Hematopoietic multipotent progenitor cell treated with erythropoietin and hydrocortisone succinate and interleukin-3 and kit ligand, for 4 days (in vitro differentiated cells): ENCODE results near the gene TMEM132C.
"Not testable (repeated sequence)": the region's sequence is repeated elsewhere in the genome, so short reads cannot be mapped to it uniquely, and the experiment has no call there.

Source experiments
- DNase-seq: peaks from one replicate; pipeline ENCODE4 v3.0.0-alpha.2; 2015

The TMEM132C gene

DNA sequence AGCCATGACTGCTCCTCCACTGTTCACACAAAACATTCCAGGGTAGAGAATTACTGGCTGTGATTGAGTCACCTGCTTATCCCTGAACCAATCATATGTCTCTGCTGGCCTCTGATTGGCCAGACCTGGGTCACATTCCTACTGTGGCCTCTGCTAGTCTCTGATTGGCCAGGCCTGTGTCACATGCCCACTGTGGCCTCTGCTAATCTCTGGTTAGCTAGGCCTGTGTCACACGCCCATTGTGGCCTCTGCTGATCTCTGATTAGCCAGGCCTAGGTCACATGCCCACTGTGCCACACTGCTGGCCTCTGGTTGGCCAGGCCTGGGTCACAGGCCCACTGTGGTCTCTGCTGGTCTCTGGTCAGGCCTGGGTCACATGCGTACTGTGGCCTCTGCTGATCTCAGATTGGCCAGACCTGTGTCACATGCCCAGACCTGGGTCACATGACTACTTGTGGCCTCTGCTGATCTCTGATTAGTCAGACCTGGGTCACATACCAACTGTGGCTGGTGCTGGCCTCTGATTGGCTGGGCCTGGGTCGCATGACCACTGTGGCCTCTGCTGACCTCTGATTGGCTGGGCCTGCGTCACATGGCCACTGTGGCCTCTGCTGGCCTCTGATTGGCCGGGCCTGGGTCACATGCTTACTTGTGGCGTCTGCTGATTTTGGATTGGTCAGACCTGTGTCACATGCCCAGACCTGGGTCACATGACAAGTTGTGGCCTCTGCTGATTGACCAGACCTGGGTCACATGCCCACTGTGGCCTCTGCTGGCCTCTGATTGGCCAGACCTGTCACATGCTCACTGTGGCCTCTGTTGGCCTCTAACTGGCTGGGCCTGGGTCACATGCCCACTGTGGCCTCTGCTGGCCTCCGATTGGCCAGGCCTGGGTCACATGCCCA is 305.2 kb downstream of the TMEM132C start:
- no peak for DNase-seq

DNA sequence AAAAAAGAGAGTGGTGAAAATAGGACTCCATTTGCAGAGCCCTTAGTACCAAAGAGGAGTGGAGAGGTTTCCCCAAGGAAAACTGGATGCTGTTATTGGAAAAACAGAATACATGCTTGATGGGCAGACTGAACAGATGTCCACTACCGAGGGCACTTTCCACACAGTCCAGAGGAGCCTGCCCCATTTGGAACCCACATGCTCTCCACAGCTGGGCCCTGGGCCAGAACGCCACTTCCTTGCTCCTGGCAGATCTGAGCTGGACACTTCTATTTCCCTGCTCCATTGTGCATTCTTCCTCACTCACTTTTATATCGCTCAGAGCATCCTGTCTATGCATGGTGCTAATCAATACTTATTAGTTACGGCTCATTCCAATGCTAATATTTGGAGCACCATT is 306.9 kb downstream of the TMEM132C start:
- DNase-seq: no peak

DNA sequence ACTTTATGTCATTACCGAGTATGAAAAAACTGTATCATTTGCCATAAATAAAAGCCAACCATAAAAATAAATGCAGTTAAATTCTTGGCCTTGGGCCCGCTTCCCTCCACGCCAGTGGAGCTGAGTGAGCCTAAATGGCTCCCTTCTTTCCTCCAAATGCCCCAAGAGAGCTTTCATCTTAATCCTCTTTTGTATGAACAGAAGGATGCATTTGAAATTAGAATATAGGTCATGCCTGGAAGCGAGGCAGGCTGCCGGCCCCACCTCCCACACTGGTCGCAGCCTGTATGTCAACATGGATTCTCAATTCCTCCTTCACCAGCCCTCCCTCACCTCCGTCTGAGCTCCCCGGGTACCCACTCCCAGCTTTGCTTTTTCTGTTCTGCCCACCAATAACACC is 311.1 kb downstream of the TMEM132C start:
- no peak for DNase-seq

DNA sequence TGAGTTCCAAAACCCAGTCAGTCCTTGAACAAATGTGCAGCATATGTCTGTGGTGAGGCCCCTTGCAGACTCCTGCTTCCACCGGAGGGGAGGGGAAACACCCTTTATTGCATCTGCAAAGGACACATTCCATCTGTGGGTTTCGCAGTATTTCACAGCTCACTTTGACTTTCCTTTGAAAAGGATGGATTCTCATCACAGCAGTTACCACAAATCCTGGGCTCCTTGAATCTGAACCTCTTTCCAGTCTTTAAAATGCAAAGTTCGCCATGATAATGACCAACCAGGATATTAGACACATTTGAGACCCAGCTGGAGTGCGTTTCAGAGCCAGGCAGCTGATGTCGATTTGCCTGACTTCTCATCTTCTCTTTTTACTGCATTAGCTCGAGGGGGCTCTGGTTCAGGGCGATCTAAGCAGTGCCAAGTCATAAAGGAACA is 314.4 kb downstream of the TMEM132C start:
- DNase-seq: no peak

DNA sequence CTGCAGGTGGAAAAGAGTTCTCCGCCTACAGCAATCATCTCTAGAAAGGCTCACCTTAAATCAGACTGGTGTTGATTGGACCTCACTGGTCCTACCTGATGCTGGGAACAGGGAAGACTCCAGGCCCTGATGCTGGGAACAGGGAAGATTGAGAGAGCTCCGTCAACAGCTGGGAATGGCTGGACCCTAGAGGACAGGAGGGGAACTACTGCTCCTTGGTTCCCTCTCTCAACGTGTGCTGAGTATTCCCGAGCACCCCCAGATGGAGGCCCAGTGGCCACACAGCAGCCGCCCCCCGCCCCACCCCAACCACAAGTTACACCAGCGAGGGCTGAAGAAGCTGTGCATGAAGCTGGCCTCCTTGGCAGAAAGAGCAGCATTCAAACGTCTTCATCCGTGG is 316.5 kb downstream of the TMEM132C start:
- no peak for DNase-seq

DNA sequence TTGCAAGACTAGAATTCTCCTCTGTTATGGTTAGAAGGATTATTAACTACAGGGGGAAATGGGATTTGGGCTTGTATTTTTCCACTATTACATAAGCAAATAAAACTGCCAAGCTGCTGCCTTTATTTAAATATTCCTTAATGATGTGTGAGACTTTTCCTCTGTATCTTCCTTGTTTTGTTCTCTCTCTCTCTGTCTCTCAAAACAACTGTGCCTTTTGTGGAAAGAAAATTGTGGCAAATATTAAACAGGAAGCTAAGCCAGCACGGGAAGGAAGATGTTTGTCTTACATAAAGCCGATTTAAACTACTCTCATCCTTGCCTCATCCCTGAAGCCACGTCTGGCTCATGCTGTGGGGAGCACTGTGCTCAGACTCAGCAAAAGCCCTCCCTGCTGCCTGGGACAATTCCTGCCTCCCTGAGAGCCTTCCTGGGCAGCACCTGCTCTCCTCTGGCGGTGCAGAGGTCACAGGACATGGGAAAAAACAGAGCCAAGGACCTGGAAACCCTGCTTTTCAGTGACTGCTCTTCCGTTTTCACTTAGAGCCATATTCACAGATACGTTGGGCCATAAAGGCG is 319.6 kb downstream of the TMEM132C start:
- no peak for DNase-seq

DNA sequence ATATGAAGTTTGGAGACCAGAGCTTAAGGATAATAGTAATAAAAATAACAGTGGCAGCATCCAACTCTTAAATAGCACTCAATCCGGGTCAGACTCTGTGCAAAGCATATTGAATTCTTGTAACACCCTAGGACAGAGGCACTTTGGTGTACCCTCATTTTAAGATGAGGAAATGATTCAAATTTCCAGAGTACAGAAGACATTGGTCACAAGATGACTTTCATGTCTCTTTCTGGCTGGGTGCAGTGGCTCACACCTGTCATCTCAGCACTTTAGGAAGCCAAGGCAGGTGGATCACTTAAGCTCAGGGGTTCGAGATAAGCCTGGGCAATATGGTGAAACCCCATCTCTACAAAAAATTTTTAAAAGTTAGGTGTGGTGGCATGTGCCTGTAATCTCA is 320.9 kb downstream of the TMEM132C start:
- no peak for DNase-seq

DNA sequence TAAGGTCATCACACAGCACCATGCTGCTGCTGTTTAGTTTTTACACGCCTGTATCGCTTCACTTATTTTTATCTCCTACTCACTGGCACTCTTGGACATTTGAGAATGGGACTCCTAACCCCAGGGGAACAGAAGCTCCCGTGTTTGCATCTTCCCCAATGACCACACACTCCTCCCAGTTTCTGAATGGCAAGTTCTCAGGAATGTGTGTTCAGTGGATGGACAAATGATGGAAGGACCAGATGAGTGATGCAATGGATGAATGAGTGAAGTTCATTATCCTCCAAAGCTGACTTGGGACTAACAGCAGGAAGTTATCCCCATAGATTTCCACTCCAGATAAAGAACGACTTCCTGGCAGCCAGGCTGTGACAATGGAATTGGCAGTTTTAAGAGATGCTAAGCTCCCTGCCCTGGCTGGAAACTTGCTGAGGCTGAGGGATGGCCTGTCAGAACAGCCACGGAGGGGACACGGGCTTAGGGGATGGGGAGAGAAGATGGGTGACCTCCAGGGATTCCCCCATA is 325.3 kb downstream of the TMEM132C start:
- DNase-seq: no peak

DNA sequence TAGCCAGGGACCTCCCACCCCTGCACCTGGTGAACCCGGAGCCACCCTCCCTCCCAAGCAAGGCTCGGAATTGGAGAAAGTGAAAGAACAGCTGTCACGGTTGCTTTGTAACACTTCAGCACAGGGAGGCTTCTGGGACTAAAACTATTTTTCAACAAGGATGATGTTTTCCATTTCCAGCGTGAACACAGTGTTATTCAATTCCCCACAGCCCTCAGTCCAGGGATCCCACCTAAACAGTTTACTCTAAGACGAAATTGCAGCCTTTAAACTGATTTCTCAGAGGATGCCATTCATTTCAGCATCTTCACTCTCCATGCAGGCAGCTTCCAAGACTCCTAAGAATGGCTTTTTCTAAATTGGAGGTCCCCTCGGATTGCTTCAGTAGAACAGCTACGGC is 327.6 kb downstream of the TMEM132C start:
- no peak for DNase-seq

DNA sequence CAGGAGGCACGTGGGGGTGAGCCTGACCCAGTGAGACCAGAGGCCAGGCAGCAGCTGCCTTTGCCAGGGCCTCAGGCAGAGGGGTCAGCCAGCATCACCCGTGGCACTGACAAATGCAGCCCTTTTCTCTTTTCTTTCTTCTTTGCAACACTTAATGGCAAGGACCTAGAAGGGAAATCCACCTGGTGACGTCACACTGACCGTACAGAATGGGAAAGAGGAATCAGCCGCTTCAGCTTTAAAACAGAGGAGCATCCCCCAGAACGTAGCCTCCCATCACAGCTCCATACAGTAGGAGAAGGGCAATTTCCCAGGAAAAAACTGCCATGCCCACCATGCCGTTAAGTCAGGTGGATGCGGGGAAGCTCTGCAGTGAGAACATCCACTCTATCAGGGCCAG is 328.6 kb downstream of the TMEM132C start:
- no peak for DNase-seq

DNA sequence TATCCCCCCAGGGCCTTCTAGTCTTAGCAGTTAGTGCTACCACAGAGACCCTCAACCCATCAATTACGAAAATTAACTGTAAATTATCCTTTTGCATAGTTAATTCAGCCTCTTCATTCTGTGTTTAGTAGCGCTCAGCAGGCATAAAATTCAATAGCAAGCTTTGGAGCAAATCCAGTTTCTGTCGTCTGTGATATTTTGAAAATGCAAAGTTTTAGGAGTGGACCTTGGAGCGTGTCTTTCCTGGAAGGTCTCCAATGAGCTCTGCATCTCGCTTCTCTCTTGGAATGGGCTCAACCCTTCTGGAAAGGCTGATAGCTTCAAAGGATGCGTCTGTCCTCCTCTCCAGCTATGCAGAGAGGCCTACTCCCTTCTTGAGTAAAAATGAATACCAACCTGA is 333.9 kb downstream of the TMEM132C start:
- DNase-seq: no peak

DNA sequence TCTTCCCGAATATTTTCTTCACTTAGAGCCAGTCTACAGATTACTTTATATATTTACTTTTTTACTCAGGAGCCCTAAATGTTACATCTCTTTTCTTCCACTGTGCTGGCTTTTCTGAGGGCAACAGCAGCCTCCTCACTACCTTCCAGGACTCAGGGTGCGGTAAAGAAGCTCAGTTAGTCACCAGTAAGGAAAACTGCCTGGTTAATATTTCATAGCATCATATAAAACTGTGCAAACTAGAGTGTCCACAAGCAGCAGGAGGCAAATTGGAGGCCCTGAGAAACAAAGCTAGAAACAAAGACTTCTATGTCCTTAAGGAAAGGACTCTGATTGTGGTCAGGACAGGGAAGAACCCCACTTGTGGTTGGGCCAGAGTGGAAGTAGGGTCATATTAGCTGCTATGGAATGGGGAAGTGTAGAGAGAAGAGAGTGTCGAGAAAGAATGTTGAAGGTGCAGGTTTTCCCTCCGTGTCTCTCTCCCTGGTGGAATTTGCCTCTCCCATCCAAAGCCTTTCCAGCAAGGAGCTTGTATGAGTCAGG is 336.7 kb downstream of the TMEM132C start:
- DNase-seq: no peak

DNA sequence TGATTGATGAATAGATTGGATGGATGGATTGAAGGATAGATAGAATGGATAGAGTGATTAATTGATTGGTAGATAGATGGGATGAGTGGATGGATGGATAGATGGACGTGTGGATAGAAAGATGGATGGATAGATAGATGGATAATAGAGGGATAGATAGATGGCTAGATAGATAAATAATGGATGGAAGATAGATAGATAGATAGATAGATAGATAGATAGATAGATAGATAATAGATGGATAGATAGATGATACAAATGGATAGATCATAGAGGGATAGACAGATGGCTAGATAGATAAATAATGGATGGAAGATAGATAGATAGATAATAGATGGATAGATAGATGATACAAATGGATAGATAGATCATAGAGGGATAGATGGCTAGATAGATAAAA is 337.2 kb downstream of the TMEM132C start:
- not testable (repeated sequence) for DNase-seq

DNA sequence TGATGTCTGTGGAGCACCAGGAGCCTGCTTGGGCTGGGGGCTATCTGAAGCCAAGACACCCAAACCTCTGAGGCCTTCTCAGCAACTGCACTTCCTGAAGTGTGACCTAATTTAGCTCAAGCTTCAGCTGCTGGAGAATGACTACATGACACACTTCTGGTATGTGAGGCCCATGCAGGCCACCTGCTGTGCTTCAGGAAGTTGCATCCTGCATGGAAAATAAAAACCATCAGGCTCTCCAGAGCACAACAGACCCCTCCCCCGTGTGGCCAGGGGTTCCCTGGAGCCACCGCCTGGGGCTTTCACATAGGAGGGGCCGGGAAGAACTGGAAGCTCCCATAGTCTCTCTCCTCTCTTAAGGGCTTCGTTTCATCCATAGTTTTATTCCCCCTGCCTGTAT is 339.1 kb downstream of the TMEM132C start:
- DNase-seq: no peak

DNA sequence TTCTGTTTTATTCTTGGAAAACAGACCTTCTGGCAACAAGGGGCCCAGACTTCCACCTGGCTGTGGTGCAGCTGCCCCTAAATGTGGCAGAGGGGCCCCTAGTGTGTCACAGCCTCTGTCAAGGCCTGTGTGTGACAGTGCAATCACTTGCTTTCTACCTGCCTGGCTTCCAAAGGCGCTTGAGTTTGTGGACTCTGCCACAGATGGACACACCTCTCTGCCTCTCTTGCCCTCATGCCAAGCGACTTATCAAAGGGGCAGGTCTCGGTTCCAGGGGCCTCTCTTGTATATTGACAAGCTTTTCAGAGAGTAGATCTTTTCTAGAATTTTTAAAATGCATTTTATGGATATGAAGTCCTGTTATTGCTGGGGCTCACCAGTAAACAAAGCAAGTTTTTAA is 339.6 kb downstream of the TMEM132C start:
- no peak for DNase-seq

DNA sequence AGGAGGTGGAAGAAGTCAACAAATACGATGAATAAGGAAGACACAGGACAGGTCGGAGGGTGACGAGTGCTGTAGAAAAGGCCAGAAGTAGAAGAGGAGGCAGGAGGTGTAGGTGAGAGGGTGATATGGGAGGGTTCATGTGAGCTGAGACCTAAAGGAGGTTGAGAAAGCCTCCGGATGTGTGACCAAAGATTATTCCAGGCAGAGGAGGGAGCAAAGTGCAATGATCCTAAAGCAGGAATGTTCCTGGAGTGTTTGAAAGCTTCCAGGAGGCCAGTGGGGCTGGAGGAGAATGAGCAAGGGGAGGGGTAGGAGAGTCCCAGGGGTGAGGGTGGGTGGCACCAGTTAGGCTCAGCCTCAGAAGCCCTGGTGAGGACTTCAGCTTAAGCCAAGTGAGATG is 340.0 kb downstream of the TMEM132C start:
- no peak for DNase-seq

DNA sequence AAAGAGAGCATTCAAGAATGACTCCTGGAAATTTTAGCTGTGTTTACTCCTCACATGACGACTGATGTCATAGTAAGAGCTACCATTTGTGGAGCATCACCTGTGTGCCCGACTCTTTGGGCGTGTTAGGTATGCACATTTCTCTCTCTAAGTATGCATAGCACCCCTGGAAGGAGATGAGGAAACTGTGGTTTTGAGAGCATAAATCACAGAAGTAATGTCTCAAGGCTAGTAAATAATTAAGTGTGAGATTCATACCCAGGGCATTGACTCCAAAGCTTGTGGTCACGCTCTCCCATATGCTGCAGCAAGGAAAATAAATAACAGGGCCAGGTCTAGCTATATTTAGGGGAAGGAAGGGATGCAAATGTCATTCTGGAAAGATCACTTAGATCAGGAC is 340.7 kb downstream of the TMEM132C start:
- DNase-seq: no peak

DNA sequence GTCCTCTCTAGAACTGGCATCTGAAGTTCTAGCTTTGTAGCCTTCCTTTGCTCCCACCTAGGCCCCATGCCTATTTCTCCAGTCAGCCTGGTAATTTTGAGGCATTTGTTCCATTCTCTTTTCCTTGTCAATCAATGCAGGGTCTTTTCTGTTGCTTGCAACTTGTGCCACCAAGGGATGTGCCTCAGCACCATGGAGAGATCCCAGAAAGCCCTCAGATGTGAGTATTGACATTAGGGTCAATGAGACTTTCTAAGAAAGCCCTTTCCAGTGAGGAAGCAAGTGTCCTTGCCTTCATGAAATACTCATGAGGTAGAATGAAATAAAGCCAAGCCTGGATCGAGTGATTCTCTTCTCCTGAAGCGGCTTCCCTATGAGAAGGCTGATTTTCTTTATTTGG is 342.9 kb downstream of the TMEM132C start:
- peak; percentile 8 for DNase-seq

DNA sequence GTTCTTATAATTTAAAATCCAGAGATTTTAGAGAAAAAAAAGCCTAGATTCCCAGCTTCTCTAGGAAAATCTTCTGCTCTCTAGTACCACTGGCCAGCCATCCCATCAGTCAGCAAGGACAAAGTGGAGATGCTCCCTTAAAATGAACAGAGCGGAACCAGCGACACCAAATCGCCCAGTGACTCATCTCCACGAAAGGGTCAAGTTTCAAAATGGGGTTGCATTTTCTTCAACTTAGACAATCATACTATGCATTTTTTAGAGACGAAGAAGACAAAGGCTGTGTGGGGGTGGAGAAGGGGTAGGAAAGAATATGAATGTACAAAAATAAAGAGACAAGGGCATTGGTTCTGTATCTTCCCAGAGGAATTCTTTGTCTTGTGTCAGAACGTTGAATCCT is 344.8 kb downstream of the TMEM132C start:
- no peak for DNase-seq

DNA sequence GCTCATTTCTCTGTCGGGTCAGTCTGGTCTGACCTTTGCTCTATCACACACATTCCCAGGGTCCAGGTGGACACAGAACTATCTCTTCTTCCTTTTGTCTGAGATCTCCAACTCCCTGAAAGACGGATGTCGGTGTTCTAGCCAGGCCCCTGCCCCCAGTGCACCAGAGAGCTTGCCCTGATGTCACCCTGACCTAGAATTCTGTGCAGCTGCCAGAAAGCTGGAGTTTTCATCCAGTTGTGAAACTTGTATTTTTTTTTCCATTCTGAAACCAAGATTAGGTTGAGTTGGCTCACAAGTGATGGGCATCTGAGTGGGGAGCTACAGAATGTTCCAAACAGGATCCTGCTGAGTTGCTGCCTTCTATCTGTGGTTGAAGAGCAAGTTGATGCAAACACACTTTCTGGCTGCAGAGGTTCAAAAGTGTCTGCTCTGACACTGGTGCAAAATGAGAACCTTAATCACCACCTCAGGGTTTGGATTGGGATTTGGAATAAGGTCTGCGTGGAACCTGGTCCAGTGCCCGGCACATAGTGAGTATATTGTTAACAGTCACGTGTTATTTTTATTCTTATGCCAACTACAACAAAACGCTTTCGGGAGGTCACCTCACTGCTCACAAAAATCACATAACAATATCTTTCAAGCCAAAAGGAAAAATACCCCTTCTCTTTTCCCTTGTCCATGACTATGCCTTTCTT is 345.3 kb downstream of the TMEM132C start:
- no peak for DNase-seq

DNA sequence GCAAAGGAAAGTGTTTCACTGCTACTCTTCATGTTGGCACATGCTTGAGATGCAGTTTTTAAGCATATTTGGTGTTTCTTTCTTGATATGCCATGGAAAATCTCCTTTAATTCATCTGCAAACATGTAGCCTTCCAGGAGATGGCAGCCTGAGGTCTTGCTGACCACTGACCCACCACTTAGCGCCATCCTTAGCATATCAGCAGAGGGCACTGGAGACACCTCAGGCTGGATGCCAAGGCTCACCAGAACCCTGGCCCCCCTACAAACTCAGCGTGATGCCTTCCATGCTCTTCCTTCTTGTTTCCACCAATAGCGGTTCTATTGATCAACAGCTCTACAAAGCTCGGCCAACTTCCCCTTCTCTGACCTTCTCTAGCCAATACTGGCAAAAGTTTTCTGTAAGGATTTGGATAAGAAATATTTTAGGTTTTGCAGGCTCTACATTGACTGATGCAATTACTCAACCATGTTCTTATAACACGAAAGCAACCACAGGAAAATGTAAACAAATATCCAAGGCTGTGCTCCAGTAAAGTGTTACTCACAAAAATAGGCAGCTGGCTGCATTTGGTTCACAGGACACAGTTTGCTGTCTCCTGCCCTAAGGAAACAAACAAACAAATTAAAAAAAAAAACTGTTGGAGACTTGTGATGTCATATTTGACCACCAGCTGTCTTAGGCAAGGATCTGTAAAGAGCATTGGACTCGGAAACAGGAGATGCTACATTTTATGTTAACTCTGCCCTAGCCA is 347.0 kb downstream of the TMEM132C start:
- no peak for DNase-seq

DNA sequence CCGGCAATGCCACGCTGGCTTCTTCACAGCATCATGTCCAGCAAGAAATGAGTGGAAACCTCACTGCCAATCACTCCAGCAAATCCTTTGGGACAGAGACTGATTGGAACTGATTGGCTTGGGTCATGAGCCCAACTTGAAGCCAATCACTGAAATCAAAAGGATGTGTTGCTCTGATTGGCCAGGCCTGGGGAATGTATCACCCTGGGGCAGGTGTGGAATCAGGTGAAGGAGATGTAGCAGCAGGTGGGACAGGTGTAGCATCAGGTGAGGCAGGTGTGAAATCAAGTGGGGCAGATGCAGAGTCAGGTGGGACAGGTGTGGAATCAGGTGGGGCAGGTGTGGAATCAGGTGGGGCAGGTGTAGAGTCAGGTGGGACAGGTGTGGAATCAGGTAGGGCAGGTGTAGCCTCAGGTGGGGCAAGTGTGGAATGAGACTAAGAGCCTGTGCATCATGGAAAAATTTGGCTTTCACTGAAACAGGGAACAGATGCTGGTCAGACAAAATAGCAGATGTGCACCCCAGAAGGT is 350.4 kb downstream of the TMEM132C start:
- no peak for DNase-seq
